ENCODE results near the gene GHRHR.

The GHRHR gene

DNA sequence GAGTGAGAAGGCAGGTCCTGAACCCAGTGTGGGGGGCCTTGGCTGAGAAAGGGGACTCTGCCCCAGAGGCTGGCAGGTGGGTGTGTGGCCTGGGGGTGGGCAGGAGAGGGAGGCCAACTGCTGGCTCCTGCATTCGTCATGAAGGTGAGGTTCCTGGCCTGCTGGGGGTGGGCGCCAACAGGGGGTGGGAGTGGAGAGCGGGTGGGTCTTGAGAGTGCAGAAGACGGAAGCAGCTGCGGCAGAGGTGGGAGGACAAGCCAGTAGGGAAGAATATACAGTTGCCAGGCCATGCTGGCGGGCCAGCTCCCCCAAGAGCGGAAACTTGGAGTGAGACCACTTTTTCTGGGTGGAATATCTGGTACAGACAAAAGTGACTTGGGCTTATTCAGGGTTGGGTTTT lies 23.4 kb downstream of the GHRHR start:
- DNase-seq = no peak

DNA sequence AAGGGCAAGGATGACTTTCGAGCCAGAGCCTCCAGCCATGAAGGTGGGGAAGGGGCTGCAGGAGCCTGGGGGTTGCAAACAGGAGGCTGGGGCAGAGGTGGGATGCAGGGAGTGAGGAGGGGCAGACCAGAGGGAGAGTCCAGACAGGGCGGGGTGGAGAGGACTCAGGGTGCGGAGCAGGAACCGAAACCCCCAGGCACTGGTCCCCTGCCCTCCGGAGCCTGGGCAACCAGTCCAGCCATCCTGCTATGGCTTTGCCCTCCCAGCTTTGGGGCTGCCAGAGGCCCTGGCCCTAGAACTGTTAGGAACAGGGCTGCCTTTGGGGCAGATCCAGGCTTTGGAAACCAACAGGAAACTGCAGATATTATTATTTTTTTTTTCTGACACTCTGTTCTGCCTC lies 24.2 kb downstream of the GHRHR start:
- no peak for DNase-seq

DNA sequence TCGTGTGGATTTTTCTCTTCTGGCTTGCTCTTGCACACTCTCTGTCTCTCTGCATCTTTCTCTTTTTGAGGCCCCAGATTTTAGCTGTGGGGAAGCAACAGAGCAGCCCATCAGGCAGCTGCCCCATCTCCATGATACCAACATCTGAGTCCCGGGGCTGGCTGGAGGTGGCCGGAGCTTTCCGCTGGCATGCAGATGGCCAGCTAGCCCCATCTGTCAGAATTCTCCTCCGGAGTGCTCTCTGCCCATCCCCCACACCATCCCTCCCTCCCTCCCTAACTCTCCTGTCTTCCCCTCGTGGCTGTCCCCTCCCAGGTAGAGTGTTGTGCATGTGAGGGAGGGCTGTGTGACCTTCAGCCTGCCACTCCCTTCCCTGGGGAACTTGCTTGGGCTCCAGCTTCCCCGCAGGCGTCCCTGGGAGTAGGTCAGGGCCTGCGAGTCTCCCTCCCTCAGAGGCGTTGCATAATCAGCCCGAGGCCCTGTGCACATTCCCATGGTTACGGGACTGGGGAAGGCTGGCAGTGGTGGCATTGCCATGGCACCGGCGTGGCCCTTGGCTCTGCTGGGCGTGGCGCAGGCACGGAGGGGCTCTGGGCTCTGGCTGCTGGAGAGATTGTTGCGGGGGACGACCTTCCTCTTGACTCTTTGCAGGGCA lies 24.7 kb downstream of the GHRHR start:
- no peak for DNase-seq

DNA sequence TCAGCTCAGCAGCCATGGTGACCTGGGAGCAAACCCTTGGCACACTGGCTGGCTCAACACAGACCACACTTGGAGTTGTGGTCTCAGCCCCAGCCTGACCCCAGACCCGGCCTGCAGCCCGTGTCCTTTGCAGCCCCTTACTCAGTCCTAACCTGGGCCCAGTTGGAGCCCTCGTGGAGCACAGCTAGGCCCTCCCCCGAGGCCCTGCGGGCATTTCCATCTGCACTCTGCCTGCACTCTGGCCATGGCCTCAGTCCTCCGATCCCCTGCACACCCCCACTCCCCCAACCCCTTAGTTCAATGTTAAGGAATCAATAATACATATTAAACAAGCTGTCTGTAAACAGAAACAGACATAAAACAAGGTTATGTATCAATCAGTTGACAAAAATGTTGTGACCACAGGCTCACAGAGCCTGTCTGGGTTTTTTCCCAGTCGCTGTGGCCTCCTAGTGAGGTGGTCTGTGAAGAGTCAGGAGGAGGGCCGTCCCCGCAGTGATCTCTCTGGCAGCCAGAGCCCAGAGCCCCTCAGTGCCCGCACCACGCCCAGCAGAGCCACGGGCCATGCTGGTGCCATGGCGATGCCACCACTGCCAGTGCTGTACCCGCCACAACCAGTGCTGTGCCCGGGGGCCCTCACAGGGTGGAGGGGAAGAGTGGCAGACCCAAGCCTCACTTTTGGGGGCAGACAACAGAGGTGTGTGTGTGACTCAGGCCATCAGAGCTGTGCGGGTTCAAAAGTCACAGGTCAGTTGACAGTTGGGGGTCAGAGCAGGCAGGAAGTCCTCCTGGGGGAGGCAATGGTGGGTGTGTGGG lies 25.5 kb downstream of the GHRHR start:
- DNase-seq = no peak

DNA sequence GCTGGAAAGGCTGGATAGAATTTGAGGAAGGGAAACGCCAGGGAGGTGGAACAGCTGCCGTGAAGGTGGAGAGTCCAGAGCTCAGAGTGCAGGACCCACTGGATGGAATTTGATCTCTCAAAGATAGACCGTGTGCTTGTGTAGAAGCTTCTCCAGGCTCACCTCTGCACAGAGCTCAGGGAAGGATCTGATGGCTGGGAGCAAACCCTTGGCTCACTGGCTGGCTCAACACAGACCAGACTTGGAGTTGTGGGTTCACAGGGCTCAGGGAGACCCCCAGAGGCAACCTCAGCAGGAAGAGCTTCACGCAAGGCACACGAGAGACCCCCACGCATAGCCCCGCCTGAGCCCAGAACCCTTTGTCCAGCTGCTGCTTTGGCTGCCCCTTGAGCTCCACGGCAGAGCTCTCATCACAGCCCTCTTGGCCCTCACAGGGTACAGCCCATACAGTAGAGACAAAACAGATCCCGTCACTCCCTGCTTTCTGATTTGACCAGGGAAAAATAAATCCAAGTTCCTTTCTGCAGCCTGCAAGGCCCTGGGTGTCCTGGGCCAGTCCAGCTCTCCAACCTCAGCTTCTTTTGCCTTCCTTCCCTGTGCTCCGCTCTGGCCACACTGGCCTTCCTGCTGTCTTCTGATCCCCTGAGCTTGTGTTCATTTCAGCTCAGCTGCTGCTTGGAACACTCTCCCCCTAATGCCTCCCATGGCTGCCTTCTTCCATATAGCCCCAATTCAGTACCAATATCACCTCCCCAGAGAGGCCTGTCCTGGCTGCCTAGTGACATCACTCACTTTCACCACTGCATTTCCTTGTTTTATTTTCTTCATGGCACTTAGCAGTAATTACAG lies 26.3 kb downstream of the GHRHR start:
- DNase-seq = no peak

DNA sequence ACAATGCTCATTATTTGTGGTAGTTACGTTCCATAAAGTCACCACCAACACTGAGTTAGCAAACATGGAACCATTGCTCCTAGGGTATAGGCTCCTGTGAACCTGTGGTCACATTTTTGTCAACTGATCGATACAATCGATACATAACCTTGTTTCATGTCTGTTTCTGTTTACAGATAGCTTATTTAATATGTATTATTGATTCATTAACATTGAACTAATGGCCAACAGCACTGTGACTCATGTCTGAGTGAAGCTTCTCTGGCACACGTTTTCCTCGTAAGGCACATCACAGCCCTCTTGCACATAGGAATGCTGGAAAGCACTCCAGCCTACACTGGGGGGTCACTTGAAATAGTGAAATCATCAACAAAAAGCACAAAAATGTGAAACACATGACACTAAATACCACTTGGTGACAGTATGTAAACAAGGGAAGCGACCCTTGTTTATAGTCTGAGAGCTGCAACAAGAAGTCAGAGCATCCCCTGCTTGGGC lies 27.0 kb downstream of the GHRHR start:
- no peak for DNase-seq

DNA sequence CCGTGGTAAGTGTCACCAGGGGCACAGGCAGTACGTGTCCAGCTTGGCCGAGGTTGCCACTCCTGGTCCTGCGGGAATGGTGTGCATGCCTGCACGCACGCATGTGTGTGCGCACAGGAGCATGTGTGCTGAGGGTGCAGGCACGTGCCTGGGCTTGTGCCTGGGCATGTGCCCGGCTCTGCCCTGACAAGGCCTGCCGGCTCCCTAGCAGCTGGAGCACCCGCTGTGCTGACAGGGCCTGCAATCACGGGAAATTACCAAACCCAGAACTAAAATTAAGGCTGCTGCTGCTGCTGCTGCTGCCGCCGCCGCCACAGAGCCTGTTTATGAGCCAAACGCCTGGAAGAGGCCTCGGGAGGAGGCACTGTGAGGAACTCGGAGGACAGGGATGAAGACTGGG lies 28.7 kb downstream of the GHRHR start:
- no peak for DNase-seq

DNA sequence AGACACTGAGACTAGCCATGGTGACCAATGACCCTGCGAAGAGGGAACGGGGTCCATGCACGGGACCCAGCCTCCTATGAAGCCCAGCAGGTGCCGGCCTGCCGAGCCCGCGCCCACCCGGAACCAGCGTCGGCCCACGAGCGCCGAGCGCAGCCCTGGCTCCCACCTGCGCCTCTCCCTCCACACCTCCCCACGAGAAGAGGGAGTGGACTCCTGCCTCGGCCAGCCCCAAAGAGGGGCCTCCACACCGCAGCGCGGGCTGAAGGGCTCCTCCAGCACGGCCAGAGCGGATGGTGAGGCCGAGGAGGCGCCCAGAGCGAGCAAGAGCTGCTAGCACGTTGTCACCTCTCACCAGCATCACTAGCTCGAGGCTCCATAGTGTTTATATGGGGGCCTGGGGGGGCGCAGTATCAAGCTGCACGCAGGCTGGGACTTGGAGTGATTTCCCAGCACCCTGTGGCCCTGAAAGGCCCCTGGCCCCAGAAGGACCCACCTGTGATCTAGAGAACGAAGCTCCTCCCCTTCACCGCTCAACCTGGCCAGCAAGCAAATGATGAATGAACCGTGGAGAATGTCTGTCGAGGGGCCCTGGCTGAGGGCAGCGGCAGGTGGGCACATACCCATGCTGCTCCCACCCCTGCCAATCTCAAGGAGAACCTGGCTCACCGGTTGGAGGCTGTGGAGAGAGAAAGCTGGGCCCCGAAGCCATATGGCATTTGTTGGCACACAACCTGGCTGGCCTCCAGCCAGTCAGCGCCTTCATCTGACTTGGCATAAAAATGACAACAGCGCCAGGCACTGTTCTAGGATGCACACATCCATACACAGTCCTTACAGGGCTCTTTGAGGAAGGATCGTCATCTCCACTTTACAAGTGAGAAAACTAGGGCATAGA lies 30.7 kb downstream of the GHRHR start:
- DNase-seq = no peak

DNA sequence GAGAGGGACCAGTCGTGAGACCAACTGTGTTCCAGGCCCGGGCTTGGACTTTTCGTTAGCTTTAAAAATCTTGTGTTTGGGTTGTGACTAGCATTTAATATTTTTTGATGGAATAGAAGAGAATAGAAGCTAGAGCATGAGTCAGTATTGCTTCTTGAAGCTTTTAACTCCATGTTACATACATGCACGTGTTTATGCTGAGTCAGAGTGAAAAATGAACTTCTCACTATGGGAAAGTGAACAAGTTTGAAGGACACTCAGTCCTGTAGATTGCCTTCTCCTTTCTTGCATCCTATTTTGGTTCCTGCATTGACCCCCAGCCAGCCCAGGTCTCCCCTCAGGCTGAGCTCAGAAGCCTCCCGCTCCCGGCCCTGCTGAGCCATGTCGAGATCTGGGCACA lies 31.8 kb downstream of the GHRHR start:
- no peak for DNase-seq

DNA sequence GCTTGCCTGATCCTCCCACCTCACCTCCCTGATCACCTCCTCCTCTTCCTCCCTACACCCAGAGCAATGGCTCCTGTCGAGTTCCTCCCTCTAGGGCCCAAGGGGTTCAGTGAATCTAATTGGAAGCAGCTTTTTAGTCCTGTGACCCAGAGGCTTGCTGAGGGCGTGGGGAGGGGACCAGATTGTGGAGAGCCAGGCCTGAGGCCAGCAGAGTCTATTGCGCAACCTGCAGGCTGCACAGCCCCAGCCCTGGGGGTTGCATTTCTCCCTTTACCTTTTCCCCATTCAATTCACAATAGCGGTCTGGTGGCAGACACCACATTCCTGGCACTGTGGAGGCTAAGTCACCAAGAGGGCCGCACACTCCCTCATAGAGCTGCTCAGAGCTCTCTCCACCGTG lies 32.5 kb downstream of the GHRHR start:
- no peak for DNase-seq

DNA sequence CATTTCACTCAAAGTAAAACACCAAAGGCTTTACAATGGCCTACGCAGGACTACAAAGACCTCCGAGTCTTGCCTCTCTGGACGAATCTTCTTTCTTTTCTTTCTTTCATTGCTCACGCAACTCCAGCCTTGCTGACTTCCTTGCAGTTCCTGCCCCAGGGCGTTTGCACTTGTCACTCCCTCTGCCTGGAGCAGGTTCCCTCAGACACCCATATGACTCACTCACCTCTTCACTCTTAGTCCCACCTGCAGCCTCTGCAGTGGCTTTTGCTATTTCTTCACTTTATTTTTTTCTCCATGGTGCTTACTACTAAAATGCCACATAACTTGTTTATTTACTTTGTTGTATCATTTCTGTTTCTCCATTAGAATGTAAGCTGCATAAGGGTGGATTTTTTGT lies 33.1 kb downstream of the GHRHR start:
- no peak for DNase-seq

DNA sequence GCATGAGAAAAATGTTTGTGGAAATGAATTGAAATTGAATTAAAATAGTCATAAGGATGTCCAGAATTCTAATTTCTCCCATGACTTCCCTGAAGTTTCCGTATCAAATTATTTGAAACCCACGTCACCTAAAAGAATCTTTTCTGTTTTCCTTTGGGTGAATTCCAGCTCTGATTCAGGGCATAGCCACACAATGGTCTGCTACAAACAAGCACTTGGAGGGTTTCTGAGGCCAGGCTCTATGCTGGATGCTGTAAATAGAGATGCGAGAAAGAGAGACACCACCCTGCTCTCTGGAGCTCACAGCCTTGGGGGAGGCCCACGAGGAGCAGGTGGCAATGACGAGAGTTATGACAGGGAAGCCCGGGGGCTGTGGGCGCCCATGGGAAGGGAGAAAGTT lies 33.6 kb downstream of the GHRHR start:
- no peak for DNase-seq

DNA sequence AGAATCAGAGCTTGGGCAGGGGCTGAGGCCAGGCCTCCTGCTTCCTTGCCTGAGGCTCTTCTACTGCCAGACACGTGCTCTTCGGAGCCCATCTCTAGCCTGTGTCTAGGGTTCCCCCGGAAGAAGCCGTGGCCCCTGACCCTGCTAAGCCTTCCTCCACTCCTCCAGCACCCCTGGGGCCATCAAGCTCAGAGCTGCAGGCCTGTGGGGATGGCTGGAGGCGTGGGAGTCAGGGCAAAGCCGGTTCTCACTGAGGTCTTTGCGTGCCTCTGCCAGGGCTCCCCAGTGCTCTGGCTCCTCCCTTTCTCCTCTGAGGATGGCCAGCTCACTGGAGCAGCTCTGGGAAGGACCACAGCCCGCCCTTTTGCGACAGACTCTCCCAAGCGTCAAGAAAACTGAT lies 34.4 kb downstream of the GHRHR start:
- no peak for DNase-seq

DNA sequence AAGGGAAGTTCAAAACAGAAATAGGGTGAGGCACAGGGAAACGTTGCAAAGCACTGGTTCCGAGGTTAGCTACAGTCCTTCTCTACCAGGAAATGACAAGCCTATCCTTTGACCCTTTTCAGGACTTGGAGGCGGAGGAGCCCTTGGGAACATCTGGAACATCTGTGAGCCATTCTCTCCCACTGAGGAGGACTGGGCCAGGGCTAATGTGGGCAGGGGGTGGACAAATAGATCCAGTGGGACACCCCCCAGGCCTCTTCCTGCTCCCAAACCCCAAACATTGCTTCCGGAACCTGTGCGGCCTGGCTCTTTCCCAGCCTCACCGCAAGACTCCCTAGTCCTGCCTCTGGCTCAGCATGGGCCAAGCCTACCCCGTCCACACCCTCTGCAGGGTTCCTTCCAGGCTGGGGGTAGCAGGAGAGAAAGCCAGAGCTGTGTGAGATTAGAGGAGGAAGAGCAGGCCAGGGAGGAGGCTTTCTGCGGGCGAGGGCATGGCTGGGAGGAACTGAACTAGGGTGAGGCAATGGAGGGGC lies 36.5 kb downstream of the GHRHR start:
- DNase-seq = no peak

DNA sequence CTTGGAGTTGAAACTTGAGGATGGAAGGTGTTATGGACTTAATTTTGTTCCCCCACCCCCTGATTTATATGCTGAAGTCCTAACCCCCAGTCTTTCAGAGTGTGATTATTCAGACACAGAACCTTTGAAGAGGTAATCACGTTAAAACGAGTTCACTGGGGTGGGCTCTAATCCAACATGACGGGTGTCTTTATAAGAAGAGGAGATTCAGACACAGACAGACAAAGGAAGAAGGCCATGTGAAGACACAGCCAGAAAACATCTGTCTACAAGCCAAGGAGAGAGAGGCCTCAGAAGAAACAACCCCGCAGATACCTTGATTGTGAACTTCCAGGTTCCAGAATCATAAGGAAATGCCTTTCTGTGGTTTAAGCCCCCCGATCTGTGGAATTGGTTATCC lies 37.0 kb downstream of the GHRHR start:
- no peak for DNase-seq

DNA sequence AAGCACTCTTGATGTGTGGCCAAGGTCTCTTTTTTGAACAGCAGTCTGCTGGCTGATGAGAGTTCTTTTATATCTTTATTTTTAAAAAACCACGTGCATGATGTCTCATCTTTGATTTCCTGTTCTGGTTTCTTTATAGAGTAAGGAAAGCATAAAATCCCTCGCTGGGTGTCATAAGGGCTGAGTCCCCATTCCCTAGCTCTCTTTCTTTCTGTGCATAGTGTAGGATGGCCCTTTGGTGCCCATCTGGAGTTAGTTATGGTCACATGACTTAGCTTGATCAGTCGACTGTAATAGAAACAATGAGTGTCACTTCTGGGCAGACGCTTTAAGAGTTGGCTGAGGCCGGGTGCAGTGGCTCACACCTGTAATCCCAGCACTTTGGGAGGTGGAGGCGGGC lies 38.5 kb downstream of the GHRHR start:
- no peak for DNase-seq

DNA sequence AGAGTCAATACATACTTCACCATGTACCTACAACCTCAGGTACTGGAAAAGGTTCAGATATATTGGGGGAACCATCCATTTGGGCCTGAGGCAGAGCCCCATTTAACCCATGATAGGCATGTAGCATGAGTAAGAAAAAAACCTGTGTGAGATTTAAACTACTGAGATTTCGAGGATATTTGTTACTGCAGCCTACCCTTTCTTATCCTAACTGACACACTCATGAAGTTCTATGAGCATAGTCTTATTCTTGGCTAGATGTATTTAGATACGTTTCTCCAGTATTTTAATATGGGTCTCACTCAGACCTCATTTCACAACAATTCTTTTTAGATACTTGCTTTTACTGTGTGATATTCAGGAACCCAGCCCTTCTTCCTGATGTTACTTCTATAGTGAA lies 39.3 kb downstream of the GHRHR start:
- no peak for DNase-seq

DNA sequence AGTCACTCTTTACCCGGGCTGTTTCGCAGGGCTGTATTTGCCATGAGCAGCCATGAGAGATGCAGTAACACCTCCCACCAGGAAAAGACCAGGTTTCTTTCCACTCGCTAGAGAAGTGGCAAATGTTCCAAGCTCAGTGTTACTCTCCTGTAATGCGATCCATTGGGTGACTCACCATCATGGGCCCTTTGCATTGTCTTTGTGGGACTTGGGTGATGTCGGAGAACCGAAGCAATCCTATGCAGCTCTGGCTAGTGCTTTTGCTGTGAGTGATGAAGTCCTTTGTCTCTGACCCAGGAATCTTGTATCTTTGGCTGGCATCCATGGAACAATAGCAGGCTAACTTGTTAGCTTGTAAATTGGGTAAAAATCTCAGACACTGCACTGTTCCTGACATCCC lies 40.0 kb downstream of the GHRHR start:
- no peak for DNase-seq

DNA sequence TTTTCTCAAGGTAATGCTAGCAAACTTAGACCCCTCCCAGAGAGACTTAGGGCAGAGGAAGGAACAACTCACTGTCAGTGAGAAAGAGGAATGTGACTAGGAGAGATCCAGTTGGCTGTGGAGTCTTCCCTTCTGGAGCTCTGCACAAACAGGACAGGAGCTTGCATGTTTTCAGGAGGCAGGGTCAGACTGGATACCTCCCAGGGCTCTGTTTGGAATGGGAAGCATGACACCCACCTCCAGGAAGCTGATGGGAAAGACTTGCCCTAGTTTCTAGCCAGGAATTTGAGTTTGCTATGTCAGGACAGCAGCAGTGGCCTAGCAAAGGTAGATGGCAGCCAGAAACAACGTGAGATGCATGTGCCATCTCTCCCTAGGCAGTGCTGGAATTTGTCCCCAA lies 40.6 kb downstream of the GHRHR start:
- no peak for DNase-seq

DNA sequence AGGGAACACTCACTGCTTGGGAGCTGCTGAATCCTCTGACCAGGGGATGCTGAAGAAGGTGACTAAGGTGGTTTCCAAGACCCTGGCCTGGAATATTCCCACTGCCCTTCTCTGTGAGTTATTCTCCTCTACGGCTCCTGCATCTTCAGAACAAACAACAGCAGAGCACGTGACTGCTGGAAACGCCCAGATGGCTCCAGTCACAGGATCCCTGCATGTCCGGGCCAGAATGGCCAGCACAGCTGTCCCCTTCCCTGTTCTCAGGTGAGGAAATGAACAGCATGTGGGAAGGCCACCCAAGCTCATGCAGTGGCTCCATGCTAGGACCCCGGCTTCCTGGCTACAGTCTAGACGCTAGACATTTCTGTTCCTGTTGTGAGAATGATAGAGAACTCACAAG lies 43.1 kb downstream of the GHRHR start:
- DNase-seq = no peak

DNA sequence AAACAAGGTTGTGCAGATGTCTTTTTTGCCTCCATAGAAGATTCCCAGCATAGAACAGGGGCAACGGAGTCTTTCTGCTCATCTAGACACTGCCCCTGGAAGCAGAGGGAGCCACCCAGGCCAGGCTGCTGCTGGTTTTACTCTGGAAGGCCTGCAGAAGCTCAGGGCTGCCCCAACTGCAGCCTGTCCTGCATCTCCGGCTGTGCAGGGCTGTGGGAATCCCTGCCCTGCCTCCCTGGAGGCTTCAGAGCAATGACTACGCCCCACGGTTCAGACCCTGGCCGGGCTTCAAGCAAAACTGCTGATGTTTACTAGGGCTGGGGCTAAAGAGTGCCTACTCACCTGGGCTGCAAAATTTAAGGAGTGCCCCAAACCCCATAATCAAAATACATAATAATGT lies 43.9 kb downstream of the GHRHR start:
- no peak for DNase-seq

DNA sequence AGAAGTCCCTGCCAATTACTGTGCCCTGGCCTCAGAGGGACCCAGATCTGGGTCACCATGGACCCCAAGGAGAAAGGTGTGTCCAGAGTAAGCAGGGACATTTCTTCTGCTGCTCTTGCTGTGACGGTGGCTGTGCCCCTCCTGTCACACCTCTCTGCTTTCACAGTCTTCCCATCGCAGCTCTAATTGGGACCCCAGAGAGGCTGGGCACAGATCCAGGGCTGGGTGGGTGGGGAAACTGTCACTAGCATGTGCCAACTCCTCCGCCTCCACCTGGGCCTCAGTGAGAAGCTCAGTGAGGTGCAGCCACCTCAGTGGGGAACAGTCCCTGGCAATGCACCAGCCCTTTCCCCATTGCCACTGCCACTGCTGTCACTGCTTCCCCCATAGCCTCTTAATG lies 51.1 kb downstream of the GHRHR start:
- DNase-seq = peak; percentile 26

Data from NCI-H345 (cell line).